ENCODE measurements around the gene CRPPA.

- TF ChIP-seq CTCF (IDR thresholded peaks at IDR 0.05; ENCODE audit: low read depth, low read length) (no peak), POLR2A (IDR thresholded peaks at IDR 0.05; ENCODE audit: extremely low read depth, insufficient read length) (no peak), MAX (IDR thresholded peaks at IDR 0.05; ENCODE audit: low read depth, low read length) (no peak), MYC (IDR thresholded peaks at IDR 0.05; ENCODE audit: low read depth, low read length) (no peak)
Measured at GRCh38 chr7:16392990-16393523, 28.3 kb downstream of the CRPPA start.
